Mucosa of stomach (tissue), 1 donor: ENCODE results near the gene GRID2.
"Not testable (repeated sequence)": the region's sequence is repeated elsewhere in the genome, so short reads cannot be mapped to it uniquely, and the experiment has no call there.

Source experiments
- H3K27me3 ChIP-seq: one replicate; pipeline ENCODE4 v1.7.0; 2013; ENCODE audit warnings: mild to moderate bottlenecking, low read length; ENCODE audit not compliant: control insufficient read depth, insufficient read depth
- H3K36me3 ChIP-seq: one replicate; pipeline ENCODE4 v1.7.0; 2013; ENCODE audit warnings: low read length; ENCODE audit not compliant: control insufficient read depth, insufficient read depth
- H3K4me1 ChIP-seq: one replicate; pipeline ENCODE4 v1.7.0; 2013; ENCODE audit warnings: mild to moderate bottlenecking, low read length; ENCODE audit not compliant: control insufficient read depth, insufficient read depth
- H3K4me3 ChIP-seq: one replicate; pipeline ENCODE4 v1.7.0; 2013; ENCODE audit warnings: low read length
- H3K9ac ChIP-seq: one replicate; pipeline ENCODE4 v1.7.0; 2013; ENCODE audit warnings: mild to moderate bottlenecking, low read length, moderate library complexity
- H3K9me3 ChIP-seq: one replicate; pipeline ENCODE4 v1.7.0; 2013; ENCODE audit warnings: mild to moderate bottlenecking, low read length, moderate library complexity; ENCODE audit not compliant: control insufficient read depth
- donor health status: Pancreatic carcinoma.

Gene GRID2

DNA sequence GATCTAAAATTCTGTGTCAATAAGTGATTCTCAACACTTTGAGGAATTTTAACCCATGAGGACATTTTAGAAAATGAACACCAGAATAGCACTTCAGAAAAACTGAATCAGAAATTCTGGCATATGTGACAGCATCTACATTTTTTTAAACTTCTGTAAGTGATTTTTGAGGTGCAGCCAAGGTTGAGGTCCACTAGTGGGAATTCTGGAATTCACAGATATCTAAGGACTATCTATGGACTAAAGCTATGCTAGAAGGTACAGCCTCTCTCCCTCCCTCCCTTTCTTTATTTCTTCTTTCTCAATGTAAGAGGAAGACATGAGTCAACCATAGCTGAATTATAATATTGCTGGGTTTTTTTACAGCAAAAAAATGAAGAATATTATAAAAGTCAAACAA, 1016.6 kb downstream of the GRID2 start:
- Histone ChIP-seq H3K4me3 (no peak overlapping the region), H3K4me1 (no peaks in the 10 kb centered on the region), H3K9ac (no peak overlapping the region), H3K9me3 (no peaks in the 10 kb centered on the region), H3K36me3 (no peaks in the 10 kb centered on the region), H3K27me3 (no peaks in the 10 kb centered on the region)

DNA sequence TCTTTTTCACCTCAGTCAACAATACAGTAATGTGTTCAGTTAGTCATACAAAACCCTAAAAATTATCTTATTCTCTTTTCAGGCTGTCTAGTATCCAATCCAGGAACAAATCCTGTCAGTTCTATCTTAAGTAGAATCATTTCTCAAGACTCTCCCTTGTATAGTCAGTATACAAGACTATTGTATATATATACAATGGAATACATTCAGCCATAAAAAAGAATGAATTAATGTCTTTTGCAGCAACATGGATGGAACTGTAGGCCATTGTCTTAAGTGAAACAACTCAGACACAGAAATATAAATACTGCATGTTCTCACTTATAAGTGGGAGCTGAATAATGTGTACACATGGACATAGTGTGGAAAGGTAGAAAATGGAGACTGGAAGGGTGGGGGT, 1023.6 kb downstream of the GRID2 start:
- Histone ChIP-seq H3K4me1 (no peaks in the 10 kb centered on the region), H3K36me3 (no peaks in the 10 kb centered on the region), H3K9me3 (no peaks in the 10 kb centered on the region), H3K9ac (no peak overlapping the region), H3K4me3 (no peak overlapping the region), H3K27me3 (no peaks in the 10 kb centered on the region)

DNA sequence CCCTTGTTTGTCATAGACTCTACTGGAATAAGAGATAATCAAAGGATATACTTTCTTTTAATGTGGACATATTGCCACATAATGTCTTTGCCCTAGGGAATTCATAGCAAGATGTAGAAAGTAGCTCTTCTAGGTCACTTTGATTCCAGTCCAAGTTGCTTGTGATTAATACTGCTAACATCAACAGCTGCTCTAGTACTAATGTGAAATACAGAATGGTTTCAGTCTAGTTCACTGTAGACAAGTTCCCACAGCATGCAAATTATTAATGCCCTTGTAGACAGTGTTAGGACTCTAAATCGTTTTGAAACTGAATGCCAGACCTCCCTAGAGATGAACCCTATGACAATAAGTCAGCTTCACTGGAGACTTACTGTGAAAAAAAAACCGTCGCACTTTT, 1030.2 kb downstream of the GRID2 start:
- H3K27me3 ChIP-seq = no peaks in the 10 kb centered on the region
- no peaks in the 10 kb centered on the region for H3K36me3 ChIP-seq
- no peaks in the 10 kb centered on the region for H3K9me3 ChIP-seq
- H3K9ac ChIP-seq = no peak overlapping the region
- no peak overlapping the region for H3K4me3 ChIP-seq
- H3K4me1 ChIP-seq = no peaks in the 10 kb centered on the region

DNA sequence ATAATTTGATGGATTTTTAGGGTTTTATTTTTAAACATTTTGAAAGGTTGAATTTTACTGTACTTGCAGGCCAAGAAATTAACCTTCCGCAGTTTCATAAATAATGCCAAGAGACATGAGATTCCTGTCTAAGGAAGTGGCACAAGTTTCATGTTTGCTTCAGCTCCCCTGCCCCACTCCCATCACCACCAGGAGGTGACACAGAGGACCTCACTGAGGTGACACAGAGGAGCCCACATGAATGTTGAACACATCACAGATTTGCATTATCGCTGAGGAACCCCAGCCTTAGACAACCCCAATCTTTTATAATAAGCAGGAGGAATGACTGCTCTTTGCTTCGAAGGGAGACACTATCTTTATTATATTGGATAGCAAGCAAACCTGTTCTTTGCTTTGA, 1033.4 kb downstream of the GRID2 start:
- no peak overlapping the region for H3K9ac ChIP-seq
- no peak overlapping the region for H3K4me3 ChIP-seq

DNA sequence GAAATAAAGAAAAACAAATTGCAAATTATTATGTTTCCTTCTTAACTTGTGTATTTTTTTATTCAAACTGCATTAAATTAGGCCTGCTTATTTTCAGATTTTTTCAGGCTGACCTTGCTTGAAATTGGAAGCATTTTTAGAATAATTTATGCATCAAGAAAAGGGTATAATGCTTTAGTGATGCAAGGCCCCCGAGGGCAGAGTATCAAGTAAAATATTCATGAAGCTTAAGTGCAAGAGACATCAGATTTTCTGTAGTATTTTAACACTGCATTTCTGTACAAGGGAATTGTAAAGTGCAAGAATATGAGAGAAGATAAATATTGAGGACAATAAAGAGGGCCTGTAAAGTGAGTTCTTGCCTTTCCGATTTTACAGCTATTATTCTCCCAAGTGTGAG, 1039.0 kb downstream of the GRID2 start:
- Histone ChIP-seq H3K9me3 (no peaks in the 10 kb centered on the region), H3K36me3 (no peaks in the 10 kb centered on the region), H3K4me1 (no peaks in the 10 kb centered on the region), H3K9ac (no peak overlapping the region), H3K4me3 (no peak overlapping the region), H3K27me3 (no peaks in the 10 kb centered on the region)

More for the DNA sequence above, 1033.4 kb downstream of the GRID2 start:
- no peaks in the 10 kb centered on the region for H3K27me3 ChIP-seq
- no peaks in the 10 kb centered on the region for H3K36me3 ChIP-seq
- H3K4me1 ChIP-seq = no peaks in the 10 kb centered on the region
- no peaks in the 10 kb centered on the region for H3K9me3 ChIP-seq

DNA sequence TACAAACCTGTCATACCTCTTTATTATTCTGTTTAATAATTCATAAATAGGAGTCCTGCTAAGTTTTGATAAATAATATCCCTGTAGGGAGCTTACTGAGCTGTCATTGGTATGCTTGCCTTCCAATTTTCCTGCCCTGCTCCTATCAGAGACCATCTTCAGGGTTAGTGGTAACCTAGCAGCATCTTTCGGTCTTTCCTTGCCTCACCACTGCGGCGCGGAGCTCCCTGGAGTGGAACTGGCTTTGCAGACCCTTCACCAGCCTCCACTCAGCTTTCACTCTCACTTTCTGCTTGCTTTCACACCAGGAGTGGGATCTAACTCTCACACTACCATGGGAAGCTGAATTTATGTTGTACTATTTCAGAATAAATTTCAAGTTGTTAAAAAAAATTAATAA, 1043.1 kb downstream of the GRID2 start:
- Histone ChIP-seq H3K4me1 (no peaks in the 10 kb centered on the region), H3K9me3 (no peaks in the 10 kb centered on the region), H3K36me3 (no peaks in the 10 kb centered on the region), H3K9ac (no peak overlapping the region), H3K4me3 (no peak overlapping the region), H3K27me3 (no peaks in the 10 kb centered on the region)

DNA sequence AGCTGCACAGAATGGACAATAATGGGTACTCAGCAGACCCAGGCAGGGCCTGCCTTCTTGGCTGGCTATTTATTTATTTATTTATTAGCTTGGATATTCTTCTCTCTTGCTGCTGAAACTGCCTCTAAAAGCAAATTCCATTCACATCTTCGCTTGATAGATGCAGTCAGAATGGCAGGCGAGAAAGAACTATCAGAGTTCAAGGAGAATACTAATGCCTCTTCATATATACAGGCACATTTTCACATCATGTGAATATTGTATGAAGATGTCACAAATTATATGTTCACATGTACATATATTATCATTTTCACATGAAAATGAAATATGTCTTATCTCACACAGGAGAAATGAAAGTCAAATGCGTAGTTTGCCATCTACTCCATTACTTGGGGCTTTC, 1045.1 kb downstream of the GRID2 start:
- Histone ChIP-seq H3K9me3 (no peaks in the 10 kb centered on the region), H3K9ac (no peak overlapping the region), H3K4me3 (no peak overlapping the region), H3K36me3 (no peaks in the 10 kb centered on the region), H3K4me1 (no peaks in the 10 kb centered on the region), H3K27me3 (no peaks in the 10 kb centered on the region)

DNA sequence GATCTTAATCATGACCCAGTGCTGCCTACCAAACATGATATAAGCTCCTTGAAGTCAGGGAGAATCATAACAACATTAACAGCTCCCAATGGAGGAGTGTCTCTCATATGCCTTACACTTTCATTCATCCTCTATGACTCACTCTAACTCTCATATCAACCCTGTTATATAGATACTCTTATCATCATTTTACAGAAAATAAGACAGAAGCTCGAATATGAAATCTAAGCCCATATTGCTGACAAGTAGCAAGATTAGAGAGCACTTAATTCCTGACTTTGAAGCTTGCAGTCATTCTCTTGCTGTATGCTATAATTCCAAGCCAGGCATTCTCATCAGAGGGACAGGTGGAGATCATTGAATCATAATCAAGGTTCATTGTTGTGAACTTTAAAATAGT, 1048.1 kb downstream of the GRID2 start:
- H3K9ac ChIP-seq = no peak overlapping the region
- no peaks in the 10 kb centered on the region for H3K27me3 ChIP-seq
- H3K36me3 ChIP-seq = no peaks in the 10 kb centered on the region
- H3K9me3 ChIP-seq = no peaks in the 10 kb centered on the region
- no peak overlapping the region for H3K4me3 ChIP-seq
- H3K4me1 ChIP-seq = peaks cover 11% of the 10 kb centered on the region

DNA sequence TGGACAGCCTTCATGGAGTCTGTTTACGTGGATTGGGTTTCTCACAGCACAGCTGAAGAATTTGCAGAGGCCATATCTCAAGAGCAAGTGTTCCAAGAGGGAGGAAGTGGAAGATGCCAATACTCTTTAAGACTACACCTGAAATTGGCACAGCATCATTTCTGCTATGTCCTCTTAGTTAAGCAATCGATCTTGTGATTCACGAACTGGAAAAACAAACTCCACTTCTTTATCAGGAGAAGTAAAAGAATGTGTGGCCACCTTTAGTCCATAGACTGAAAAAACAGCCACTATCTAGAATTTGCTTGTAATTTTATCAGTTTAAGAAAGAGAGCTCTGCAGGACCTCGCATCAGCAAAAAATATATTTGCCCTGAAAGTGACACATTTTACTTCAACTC, 1051.6 kb downstream of the GRID2 start:
- Histone ChIP-seq H3K36me3 (no peaks in the 10 kb centered on the region), H3K4me1 (peaks cover 11% of the 10 kb centered on the region), H3K27me3 (no peaks in the 10 kb centered on the region), H3K9ac (no peak overlapping the region), H3K9me3 (no peaks in the 10 kb centered on the region), H3K4me3 (no peak overlapping the region)

DNA sequence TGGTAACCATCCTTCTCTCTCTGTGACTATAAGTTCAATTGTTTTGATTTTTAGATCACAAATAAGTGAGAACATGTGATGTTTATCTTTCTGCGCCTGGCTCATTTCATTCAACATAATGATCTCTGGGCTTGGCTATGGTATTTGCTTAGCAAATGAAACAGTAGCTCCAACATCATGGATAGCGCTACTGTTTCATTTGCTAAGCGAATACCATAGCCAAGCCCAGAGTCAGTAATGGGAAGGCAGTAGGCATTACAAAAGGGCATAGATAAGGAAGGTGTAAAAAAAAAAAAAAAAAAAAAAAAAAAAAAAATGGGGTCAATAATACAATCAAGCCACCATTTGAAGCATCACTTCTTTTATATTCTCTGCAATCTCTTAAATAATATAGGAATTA, 1055.8 kb downstream of the GRID2 start:
- Histone ChIP-seq H3K4me1 (peaks cover 11% of the 10 kb centered on the region), H3K27me3 (no peaks in the 10 kb centered on the region), H3K9me3 (no peaks in the 10 kb centered on the region), H3K36me3 (no peaks in the 10 kb centered on the region), H3K9ac (no peak overlapping the region), H3K4me3 (no peak overlapping the region)

DNA sequence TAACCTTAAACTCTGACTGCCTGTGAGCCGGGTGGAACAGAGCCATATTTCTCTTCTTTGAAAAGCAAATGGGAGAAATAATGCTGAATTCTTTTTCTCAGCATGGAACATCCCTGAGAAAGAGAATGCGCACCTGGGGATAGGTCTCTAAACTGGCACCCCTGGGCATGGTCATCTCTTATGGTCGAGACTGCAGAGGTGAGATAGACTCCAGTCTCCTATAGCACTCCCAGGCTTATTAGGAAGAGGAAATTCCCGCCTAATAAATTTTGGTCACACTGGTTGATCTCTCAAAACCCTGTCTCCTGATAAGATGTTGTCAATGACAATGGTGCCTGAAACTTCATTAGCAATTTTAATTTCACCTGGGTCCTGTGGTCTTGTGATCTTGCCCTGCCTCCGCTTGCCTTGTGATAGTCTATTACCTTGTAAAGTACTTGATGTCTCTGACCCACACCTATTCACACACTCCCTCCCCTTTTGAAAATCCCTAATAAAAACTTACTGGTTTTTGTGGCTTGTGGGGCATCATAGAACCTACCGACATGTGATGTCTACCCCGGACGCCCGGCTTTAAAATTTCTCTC, 1062.5 kb downstream of the GRID2 start:
- not testable (repeated sequence) for H3K4me3 ChIP-seq, H3K9ac ChIP-seq, H3K9me3 ChIP-seq, H3K36me3 ChIP-seq, H3K27me3 ChIP-seq, H3K4me1 ChIP-seq

DNA sequence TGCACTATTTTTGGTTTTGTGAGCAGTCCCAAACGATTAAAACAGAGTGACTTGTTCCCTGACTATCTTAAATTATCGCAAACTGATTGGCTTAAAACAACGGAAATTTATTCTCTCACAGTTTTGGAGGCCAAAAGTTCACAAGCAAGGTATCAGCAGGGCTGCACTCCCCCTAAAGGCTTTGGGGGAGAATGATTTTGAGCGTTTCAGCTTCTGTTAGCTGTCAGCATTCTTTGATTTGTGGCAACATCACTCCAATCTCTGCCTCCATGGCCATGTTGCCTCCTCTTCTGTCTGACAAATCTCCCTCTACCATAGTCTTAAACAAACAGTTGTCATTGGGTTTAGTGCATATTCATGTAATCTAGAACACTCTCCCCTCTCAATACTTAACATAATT, 1065.2 kb downstream of the GRID2 start:
- no peaks in the 10 kb centered on the region for H3K9me3 ChIP-seq

DNA sequence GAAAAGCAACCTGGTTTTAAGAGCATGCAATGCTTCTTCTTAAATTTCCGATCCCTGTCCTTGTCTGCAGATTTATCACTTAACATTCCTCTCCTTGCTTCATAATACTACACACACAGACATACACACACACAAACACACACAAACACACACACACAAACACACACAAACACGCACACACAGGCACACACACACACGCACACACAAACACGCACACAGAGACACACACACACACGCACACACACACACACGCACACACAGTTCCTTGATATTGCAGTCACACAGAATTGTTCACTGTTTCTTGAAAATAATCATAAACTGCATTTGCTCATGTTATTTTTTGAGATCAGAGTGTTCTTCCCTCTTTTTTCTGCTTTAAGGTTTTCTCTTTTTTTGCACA, 1066.5 kb downstream of the GRID2 start:
- H3K36me3 ChIP-seq = no peaks in the 10 kb centered on the region
- no peak overlapping the region for H3K9ac ChIP-seq

More for the DNA sequence above, 1065.2 kb downstream of the GRID2 start:
- H3K36me3 ChIP-seq = no peaks in the 10 kb centered on the region
- no peaks in the 10 kb centered on the region for H3K4me1 ChIP-seq
- no peak overlapping the region for H3K9ac ChIP-seq
- no peaks in the 10 kb centered on the region for H3K27me3 ChIP-seq
- H3K4me3 ChIP-seq = no peak overlapping the region

More for the DNA sequence above, 1066.5 kb downstream of the GRID2 start:
- no peaks in the 10 kb centered on the region for H3K4me1 ChIP-seq
- no peaks in the 10 kb centered on the region for H3K27me3 ChIP-seq
- H3K9me3 ChIP-seq = no peaks in the 10 kb centered on the region
- no peak overlapping the region for H3K4me3 ChIP-seq
